Measurements from ENCODE around the gene WDR87. TPM values are rescaled to one million over a fixed set of nuclear protein-coding genes. Genes with fewer than 3 reads are reported as not detected.

WDR87 gene
- total RNA-seq, 1 experiment from 2014 or later = not detected

GRCh38 chr19:37902668-37903067 lies 3.7 kb downstream of the WDR87 start:
- H4K20me1 ChIP-seq (ENCODE audit: insufficient read depth) = no peaks in the 10 kb centered on the region
- H3K27ac ChIP-seq (ENCODE audit: low read depth, low read length) = no peak overlapping the region
- H3K9me2 ChIP-seq (ENCODE audit: insufficient read depth) = no peaks in the 10 kb centered on the region
- RAD21 ChIA-PET (ENCODE audit: low non-redundant PET in 1 of 2, low total read pairs in 2 of 2, uncharacterized antibody in 2 of 2, unreplicated experiment in 2 of 2) = interaction anchor here (0.5 to 1.3 kb wide), 12 partner anchors 87 to 402 kb away, joined by 3 to 8 read pairs (median 3); no protein-coding TSS in a partner anchor
- H2AFZ ChIP-seq (ENCODE audit: low read depth, low read length, poor library complexity, severe bottlenecking) = no peak overlapping the region
- peaks cover 4 to 22% of the 10 kb centered on the region in 2 experiments; a peak in 3 of 4 replicates for H3K4me1 ChIP-seq (ENCODE audit: control insufficient read depth in 1 of 2, insufficient read depth in 2 of 2, low read length in 2 of 2)
- TF ChIP-seq ZNF274 (IDR thresholded peaks at IDR 0.05; ENCODE audit: low read depth, low read length) (no peak), POLR2AphosphoS5 (IDR thresholded peaks at IDR 0.05; ENCODE audit: low read depth, low read length) (no peak), POLR2A (IDR thresholded peaks at IDR 0.05; ENCODE audit: borderline replicate concordance, extremely low read depth, insufficient read depth, insufficient read length) (no peak), RAD21 (IDR thresholded peaks at IDR 0.05; ENCODE audit: low read depth) (peak; percentile 98), ZFX (IDR thresholded peaks at IDR 0.05) (no peak), CTCF (IDR thresholded peaks at IDR 0.05 in 2 of 3, conservative IDR thresholded peaks at IDR 0.05 in 1 of 3; ENCODE audit: borderline replicate concordance in 1 of 3, insufficient read depth in 1 of 3, low read depth in 2 of 3, low read length in 2 of 3) (peak; percentile 85 to 95 (median 89)), SP1 (IDR thresholded peaks at IDR 0.05; ENCODE audit: low read depth) (no peak)
- H3K36me3 ChIP-seq (ENCODE audit: control insufficient read depth in 1 of 2, insufficient read depth in 2 of 2, low read length in 2 of 2) = no peaks in the 10 kb centered on the region
- intact Hi-C loops (cut with micrococcal nuclease) = loop anchor here (1.0 to 2.0 kb wide), 4 partner anchors 84 to 322 kb away; partner anchors contain the start of gene DPF1
- ATAC-seq (peak; percentile 63), DNase-seq (ENCODE audit: low read depth, low spot score) (peak; percentile 82)
- H3K4me2 ChIP-seq (ENCODE audit: low read length) = no peak overlapping the region; the same call in 1 of the 2 replicates
- no peaks in the 10 kb centered on the region for H3K27me3 ChIP-seq (ENCODE audit: insufficient read depth, low read length)
- no TSS peak for BruUV-seq (replicated peaks)
- H3K79me2 ChIP-seq (ENCODE audit: insufficient read depth, low read length) = peaks cover 6% of the 10 kb centered on the region
- no peak overlapping the region for H3K9ac ChIP-seq (ENCODE audit: low read length)
- CTCF ChIA-PET = interaction anchor here (0.5 to 4.7 kb wide), 26 partner anchors 14 to 500 kb away, joined by 3 to 35 read pairs (median 5); partner anchors contain the start of genes CATSPERG, FAM98C, GGN and SPRED3
- no peaks in the 10 kb centered on the region for H3K9me3 ChIP-seq (ENCODE audit: control insufficient read depth in 1 of 2, insufficient read depth in 1 of 2, low read depth in 1 of 2, low read length in 2 of 2)
- POLR2A ChIA-PET = interaction anchor here (1.3 to 4.7 kb wide), 3 partner anchors 96 to 471 kb away, joined by 3 to 25 read pairs (median 6); partner anchors contain the start of gene PSMD8
- no peak overlapping the region for H3K4me3 ChIP-seq (replicated peaks in 1 of 2; ENCODE audit: low read depth in 1 of 2, low read length in 2 of 2)

DNA sequence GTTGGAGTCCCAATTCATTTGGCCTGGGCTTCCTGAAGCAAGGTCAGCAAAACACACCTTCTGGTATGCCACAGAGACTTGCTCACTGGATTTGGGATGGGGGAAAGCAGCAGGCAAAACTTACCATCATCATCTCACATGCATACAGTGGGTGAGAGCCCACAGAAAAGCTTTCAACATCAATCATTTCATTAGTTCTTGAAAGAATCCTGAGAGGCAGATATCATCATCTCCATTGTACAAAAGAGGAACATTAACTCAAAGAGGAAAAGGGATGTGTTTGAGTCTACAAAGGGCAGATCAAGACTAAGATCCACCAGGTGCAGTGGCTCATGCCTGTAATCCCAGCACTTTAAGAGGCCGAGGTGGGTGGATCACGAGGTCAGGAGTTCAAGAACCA lies 6.4 kb downstream of the WDR87 start:
- Histone ChIP-seq H3K79me2 (ENCODE audit: insufficient read depth, low read length) (no peaks in the 10 kb centered on the region), H4K20me1 (ENCODE audit: insufficient read depth) (no peaks in the 10 kb centered on the region), H3K9me2 (ENCODE audit: insufficient read depth) (no peaks in the 10 kb centered on the region), H3K36me3 (ENCODE audit: control insufficient read depth in 1 of 2, insufficient read depth in 2 of 2, low read length in 2 of 2) (no peaks in the 10 kb centered on the region), H3K4me2 (ENCODE audit: low read length) (no peak overlapping the region), H3K9ac (ENCODE audit: low read length) (no peak overlapping the region), H3K27me3 (ENCODE audit: insufficient read depth, low read length) (no peaks in the 10 kb centered on the region), H3K4me1 (ENCODE audit: control insufficient read depth in 1 of 2, insufficient read depth in 2 of 2, low read length in 2 of 2) (peaks cover 0 to 10% of the 10 kb centered on the region in 2 experiments; a peak in 1 of 4 replicates), H3K27ac (ENCODE audit: low read depth, low read length) (no peak overlapping the region), H3K9me3 (ENCODE audit: control insufficient read depth in 1 of 2, insufficient read depth in 1 of 2, low read depth in 1 of 2, low read length in 2 of 2) (no peaks in the 10 kb centered on the region), H2AFZ (ENCODE audit: low read depth, low read length, poor library complexity, severe bottlenecking) (no peak overlapping the region), H3K4me3 (replicated peaks in 1 of 2; ENCODE audit: low read depth in 1 of 2, low read length in 2 of 2) (no peak overlapping the region)
- TF ChIP-seq, protein P1, sequence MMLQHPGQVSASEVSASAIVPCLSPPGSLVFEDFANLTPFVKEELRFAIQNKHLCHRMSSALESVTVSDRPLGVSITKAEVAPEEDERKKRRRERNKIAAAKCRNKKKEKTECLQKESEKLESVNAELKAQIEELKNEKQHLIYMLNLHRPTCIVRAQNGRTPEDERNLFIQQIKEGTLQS (IDR thresholded peaks at IDR 0.05) = no peak
- no peak for TF ChIP-seq YY1 (IDR thresholded peaks at IDR 0.05; ENCODE audit: extremely low read depth, insufficient replicate concordance, low read depth, low read length)
- TF ChIP-seq FOSL1 (IDR thresholded peaks at IDR 0.05; ENCODE audit: low read depth) = no peak
- TF ChIP-seq ZFX (IDR thresholded peaks at IDR 0.05) = no peak
- no peak for TF ChIP-seq TCF7L2 (IDR thresholded peaks at IDR 0.05; ENCODE audit: borderline replicate concordance, extremely low read depth, insufficient read depth, insufficient read length)
- no peak for TF ChIP-seq SP1 (IDR thresholded peaks at IDR 0.05; ENCODE audit: low read depth)
- no peak for TF ChIP-seq RAD21 (IDR thresholded peaks at IDR 0.05; ENCODE audit: low read depth)
- ATAC-seq = no peak
- RAD21 ChIA-PET (ENCODE audit: low non-redundant PET in 1 of 2, low total read pairs in 2 of 2, uncharacterized antibody in 2 of 2, unreplicated experiment in 2 of 2) = no interaction called here
- CTCF ChIA-PET = interaction anchor here (0.9 to 4.7 kb wide), 4 partner anchors 325 to 503 kb away, joined by 3 to 35 read pairs (median 6); partner anchors contain the start of gene FAM98C
- POLR2A ChIA-PET = no interaction called here
- no TSS peak for BruUV-seq (replicated peaks)
- DNase-seq (ENCODE audit: low read depth, low spot score) = no peak
- intact Hi-C loops (cut with micrococcal nuclease) = loop anchor here (5.0 kb wide), 1 partner anchor 788 kb away; no protein-coding TSS in a partner anchor

Data from HCT116 (cell line).